Glutamatergic neuron (in vitro differentiated cells): ENCODE data around the gene SEMA4G. TPM values are rescaled to one million over a fixed set of nuclear protein-coding genes. Genes with fewer than 3 reads are reported as not detected.

Experiments
- DNase-seq: peaks from one replicate; pipeline ENCODE4 v3.0.0; 2022
- H3K27ac Mint-ChIP-seq: one replicate; pipeline ENCODE4 v1.8.0; 2020; ENCODE audit warnings: mild to moderate bottlenecking, mixed read lengths, inconsistent platforms; ENCODE audit not compliant: unreplicated experiment
- H3K27me3 Mint-ChIP-seq: one replicate; pipeline ENCODE4 v1.8.0; 2020; ENCODE audit warnings: mild to moderate bottlenecking, moderate library complexity, mixed read lengths, inconsistent platforms; ENCODE audit not compliant: unreplicated experiment
- H3K36me3 Mint-ChIP-seq: one replicate; pipeline ENCODE4 v1.8.0; 2020; ENCODE audit warnings: mild to moderate bottlenecking, mixed read lengths, inconsistent platforms; ENCODE audit not compliant: unreplicated experiment
- H3K4me1 Mint-ChIP-seq: one replicate; pipeline ENCODE4 v1.8.0; 2020; ENCODE audit warnings: mild to moderate bottlenecking, low read depth, mixed read lengths, inconsistent platforms; ENCODE audit not compliant: unreplicated experiment
- H3K4me3 Mint-ChIP-seq: one replicate; pipeline ENCODE4 v1.8.0; 2020; ENCODE audit warnings: mild to moderate bottlenecking, mixed read lengths, inconsistent platforms; ENCODE audit not compliant: unreplicated experiment
- H3K9me3 Mint-ChIP-seq: one replicate; pipeline ENCODE4 v1.8.0; 2020; ENCODE audit warnings: mild to moderate bottlenecking, moderate library complexity, mixed read lengths, inconsistent platforms; ENCODE audit not compliant: unreplicated experiment
- CTCF ChIP-seq: fragments of 200-600 bp; sonication (generic); IDR thresholded peaks from one replicate; pipeline ENCODE4 v1.5.0; 2021; ENCODE audit not compliant: partially characterized antibody, unreplicated experiment
- total RNA-seq: library from RNA; stranded (reverse); fragmentation: NEBNext Ultra II Directional; extraction: Animal tissue kit (Norgen Biotek cat#: 25700); gene quantifications from one replicate; pipeline ENCODE4 v1.2.1, GENCODE V29; 2021; ENCODE audit not compliant: unreplicated experiment

The SEMA4G gene
- total RNA-seq, 1 donor from 2014 or later = 46.9 TPM

GRCh38 chr10:101012525-101013364 is 43.4 kb downstream of the SEMA4G start:
- Mint-ChIP-seq H3K4me3 (no peak overlapping the region), H3K36me3 (no peaks in the 10 kb centered on the region), H3K27me3 (peaks cover 10% of the 10 kb centered on the region), H3K4me1 (peaks cover 17% of the 10 kb centered on the region), H3K27ac (peak overlapping the region; percentile 26), H3K9me3 (peaks cover 15% of the 10 kb centered on the region)
- TF ChIP-seq CTCF = peak; percentile 84
- peak; percentile 86 for DNase-seq

GRCh38 chr10:101013365-101013825 is 44.1 kb downstream of the SEMA4G start:
- peaks cover 11% of the 10 kb centered on the region for H3K27me3 Mint-ChIP-seq
- peak overlapping the region; percentile 1 for H3K4me3 Mint-ChIP-seq
- no peak for TF ChIP-seq CTCF
- H3K4me1 Mint-ChIP-seq = peaks cover 17% of the 10 kb centered on the region
- no peak for DNase-seq
- H3K27ac Mint-ChIP-seq = no peak overlapping the region
- H3K36me3 Mint-ChIP-seq = no peaks in the 10 kb centered on the region
- peaks cover 17% of the 10 kb centered on the region for H3K9me3 Mint-ChIP-seq

GRCh38 chr10:101014230-101014884 is 45.1 kb downstream of the SEMA4G start:
- peak; percentile 93 for DNase-seq
- H3K4me3 Mint-ChIP-seq = no peak overlapping the region

GRCh38 chr10:101014966-101015581 is 45.8 kb downstream of the SEMA4G start:
- Mint-ChIP-seq H3K36me3 (no peaks in the 10 kb centered on the region), H3K9me3 (peaks cover 19% of the 10 kb centered on the region), H3K27ac (no peak overlapping the region), H3K4me1 (peaks cover 18% of the 10 kb centered on the region), H3K4me3 (no peak overlapping the region), H3K27me3 (peaks cover 16% of the 10 kb centered on the region)
- TF ChIP-seq CTCF = no peak
- DNase-seq = no peak

More at GRCh38 chr10:101014230-101014884, 45.1 kb downstream of the SEMA4G start:
- peak; percentile 76 for TF ChIP-seq CTCF
- H3K4me1 Mint-ChIP-seq = peaks cover 18% of the 10 kb centered on the region
- peaks cover 14% of the 10 kb centered on the region for H3K27me3 Mint-ChIP-seq
- peak overlapping the region; percentile 8 for H3K27ac Mint-ChIP-seq
- H3K9me3 Mint-ChIP-seq = peaks cover 19% of the 10 kb centered on the region
- H3K36me3 Mint-ChIP-seq = no peaks in the 10 kb centered on the region
